ENCODE results near the gene ABLIM1. TPM values are rescaled to one million over a fixed set of nuclear protein-coding genes. Genes with fewer than 3 reads are reported as not detected.

ABLIM1 gene
- total RNA-seq, 1 donor from 2014 or later = 70.0 TPM

DNA sequence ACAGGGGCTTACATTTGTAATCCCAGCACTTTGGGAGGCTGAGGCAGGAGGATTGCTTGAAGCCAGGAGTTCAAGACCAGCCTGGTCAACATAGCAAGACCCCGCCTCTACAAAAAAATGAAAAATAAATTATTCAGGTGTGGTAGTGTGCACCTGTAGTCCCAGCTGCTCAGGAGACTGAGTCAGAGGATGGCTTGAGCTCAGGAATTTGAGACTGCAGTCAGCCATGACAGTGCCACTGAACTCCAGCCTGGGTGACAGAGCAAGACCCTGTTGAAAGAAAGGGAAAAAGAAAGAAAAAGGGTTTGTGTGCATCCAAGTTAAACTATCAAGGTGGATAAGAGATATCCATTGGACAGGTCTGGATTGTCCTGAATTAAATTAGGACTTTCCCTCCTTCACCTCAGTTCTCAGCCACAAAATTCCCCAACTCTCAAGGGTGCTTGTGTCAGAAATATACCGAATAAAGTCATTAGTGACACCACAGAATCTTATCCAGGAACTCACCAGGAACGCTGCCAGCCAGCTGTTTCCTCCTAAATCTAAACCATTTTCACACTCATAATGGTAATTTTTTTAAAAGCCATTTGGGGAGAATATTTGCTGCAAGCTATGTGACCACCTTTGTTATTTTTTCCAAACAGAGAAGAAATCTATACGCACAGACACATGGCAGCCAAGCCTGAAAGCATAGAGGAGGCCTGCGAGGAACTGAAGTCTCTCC lies 265.8 kb downstream of the ABLIM1 start:
- H3K27me3 Mint-ChIP-seq (ENCODE audit: low read depth, unreplicated experiment) = no peaks in the 10 kb centered on the region
- no peaks in the 10 kb centered on the region for H4K20me1 ChIP-seq (ENCODE audit: insufficient read depth, low read length)
- no peak for DNase-seq (ENCODE audit: low read depth)
- peaks cover 53% of the 10 kb centered on the region for H3K4me1 Mint-ChIP-seq (ENCODE audit: low read depth, unreplicated experiment)
- TF ChIP-seq, protein P1, sequence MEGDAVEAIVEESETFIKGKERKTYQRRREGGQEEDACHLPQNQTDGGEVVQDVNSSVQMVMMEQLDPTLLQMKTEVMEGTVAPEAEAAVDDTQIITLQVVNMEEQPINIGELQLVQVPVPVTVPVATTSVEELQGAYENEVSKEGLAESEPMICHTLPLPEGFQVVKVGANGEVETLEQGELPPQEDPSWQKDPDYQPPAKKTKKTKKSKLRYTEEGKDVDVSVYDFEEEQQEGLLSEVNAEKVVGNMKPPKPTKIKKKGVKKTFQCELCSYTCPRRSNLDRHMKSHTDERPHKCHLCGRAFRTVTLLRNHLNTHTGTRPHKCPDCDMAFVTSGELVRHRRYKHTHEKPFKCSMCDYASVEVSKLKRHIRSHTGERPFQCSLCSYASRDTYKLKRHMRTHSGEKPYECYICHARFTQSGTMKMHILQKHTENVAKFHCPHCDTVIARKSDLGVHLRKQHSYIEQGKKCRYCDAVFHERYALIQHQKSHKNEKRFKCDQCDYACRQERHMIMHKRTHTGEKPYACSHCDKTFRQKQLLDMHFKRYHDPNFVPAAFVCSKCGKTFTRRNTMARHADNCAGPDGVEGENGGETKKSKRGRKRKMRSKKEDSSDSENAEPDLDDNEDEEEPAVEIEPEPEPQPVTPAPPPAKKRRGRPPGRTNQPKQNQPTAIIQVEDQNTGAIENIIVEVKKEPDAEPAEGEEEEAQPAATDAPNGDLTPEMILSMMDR (IDR thresholded peaks at IDR 0.05; ENCODE audit: insufficient read depth, low read depth, low read length) = no peak
- no peak for TF ChIP-seq EZH2 (IDR thresholded peaks at IDR 0.05; ENCODE audit: insufficient read depth, low read length)
- H3K27me3 ChIP-seq (ENCODE audit: insufficient read depth, low read length) = no peaks in the 10 kb centered on the region
- H3K27ac Mint-ChIP-seq (ENCODE audit: unreplicated experiment) = no peak overlapping the region
- H3K4me2 ChIP-seq (ENCODE audit: low read length) = no peak overlapping the region
- peaks cover 12% of the 10 kb centered on the region for H3K36me3 Mint-ChIP-seq (ENCODE audit: low read depth, unreplicated experiment)
- H3K9ac ChIP-seq (ENCODE audit: low read length) = no peak overlapping the region
- no peak overlapping the region for H3K4me3 Mint-ChIP-seq (ENCODE audit: unreplicated experiment)
- H3K9me3 Mint-ChIP-seq (ENCODE audit: unreplicated experiment) = peaks cover 4% of the 10 kb centered on the region
- no peaks in the 10 kb centered on the region for H3K79me2 ChIP-seq (ENCODE audit: insufficient read depth, low read length)
- no peaks in the 10 kb centered on the region for H3K9me3 ChIP-seq (ENCODE audit: insufficient read depth, low read depth, low read length)
- H3K27ac ChIP-seq (ENCODE audit: low read depth, low read length) = no peak overlapping the region
- H3K4me1 ChIP-seq (ENCODE audit: insufficient read depth, low read length) = peaks cover 32% of the 10 kb centered on the region
- H3K4me3 ChIP-seq (ENCODE audit: insufficient read depth, low read depth, low read length) = no peak overlapping the region
- H2AFZ ChIP-seq (ENCODE audit: low read depth, low read length) = no peak overlapping the region
- H3K36me3 ChIP-seq (ENCODE audit: insufficient read depth, low read length) = no peaks in the 10 kb centered on the region
- FAIRE-seq = no peak

- no peak overlapping the region for H3K4me3 ChIP-seq (ENCODE audit: insufficient read depth, low read depth, low read length)
- H3K79me2 ChIP-seq (ENCODE audit: insufficient read depth, low read length) = no peaks in the 10 kb centered on the region
- H3K27me3 ChIP-seq (ENCODE audit: insufficient read depth, low read length) = no peaks in the 10 kb centered on the region
- no peak overlapping the region for H3K4me2 ChIP-seq (ENCODE audit: low read length)
- TF ChIP-seq EZH2 (IDR thresholded peaks at IDR 0.05; ENCODE audit: insufficient read depth, low read length) = no peak
- no peaks in the 10 kb centered on the region for H3K36me3 ChIP-seq (ENCODE audit: insufficient read depth, low read length)
- Mint-ChIP-seq H3K27ac (ENCODE audit: unreplicated experiment) (no peak overlapping the region), H3K9me3 (ENCODE audit: unreplicated experiment) (peaks cover 4% of the 10 kb centered on the region), H3K4me3 (ENCODE audit: unreplicated experiment) (no peak overlapping the region), H3K27me3 (ENCODE audit: low read depth, unreplicated experiment) (no peaks in the 10 kb centered on the region), H3K36me3 (ENCODE audit: low read depth, unreplicated experiment) (peaks cover 12% of the 10 kb centered on the region), H3K4me1 (ENCODE audit: low read depth, unreplicated experiment) (peaks cover 50% of the 10 kb centered on the region)
- H4K20me1 ChIP-seq (ENCODE audit: insufficient read depth, low read length) = no peaks in the 10 kb centered on the region
- H3K4me1 ChIP-seq (ENCODE audit: insufficient read depth, low read length) = peaks cover 32% of the 10 kb centered on the region
- H3K9me3 ChIP-seq (ENCODE audit: insufficient read depth, low read depth, low read length) = no peaks in the 10 kb centered on the region
- no peak overlapping the region for H2AFZ ChIP-seq (ENCODE audit: low read depth, low read length)
- no peak overlapping the region for H3K27ac ChIP-seq (ENCODE audit: low read depth, low read length)
- DNase-seq (ENCODE audit: low read depth) = no peak
- H3K9ac ChIP-seq (ENCODE audit: low read length) = no peak overlapping the region
- FAIRE-seq = no peak
These were observed 266.5 kb downstream of the ABLIM1 start for GRCh38 chr10:114391599-114391998.

GRCh38 chr10:114389426-114389825 lies 268.6 kb downstream of the ABLIM1 start:
- no peak for FAIRE-seq
- TF ChIP-seq, protein P1 (IDR thresholded peaks at IDR 0.05; ENCODE audit: insufficient read depth, low read depth, low read length) = no peak
- no peak for TF ChIP-seq EZH2 (IDR thresholded peaks at IDR 0.05; ENCODE audit: insufficient read depth, low read length)
- Histone ChIP-seq H3K79me2 (ENCODE audit: insufficient read depth, low read length) (no peaks in the 10 kb centered on the region), H4K20me1 (ENCODE audit: insufficient read depth, low read length) (no peaks in the 10 kb centered on the region), H3K27ac (ENCODE audit: low read depth, low read length) (no peak overlapping the region), H3K27me3 (ENCODE audit: insufficient read depth, low read length) (no peaks in the 10 kb centered on the region), H2AFZ (ENCODE audit: low read depth, low read length) (no peak overlapping the region), H3K9me3 (ENCODE audit: insufficient read depth, low read depth, low read length) (no peaks in the 10 kb centered on the region), H3K4me3 (ENCODE audit: insufficient read depth, low read depth, low read length) (no peak overlapping the region), H3K36me3 (ENCODE audit: insufficient read depth, low read length) (no peaks in the 10 kb centered on the region), H3K4me1 (ENCODE audit: insufficient read depth, low read length) (peaks cover 32% of the 10 kb centered on the region), H3K4me2 (ENCODE audit: low read length) (peak overlapping the region; percentile 53), H3K9ac (ENCODE audit: low read length) (no peak overlapping the region)
- no peak overlapping the region for H3K4me3 Mint-ChIP-seq (ENCODE audit: unreplicated experiment)
- DNase-seq (ENCODE audit: low read depth) = peak; percentile 82
- peaks cover 47% of the 10 kb centered on the region for H3K4me1 Mint-ChIP-seq (ENCODE audit: low read depth, unreplicated experiment)
- H3K27me3 Mint-ChIP-seq (ENCODE audit: low read depth, unreplicated experiment) = no peaks in the 10 kb centered on the region
- H3K9me3 Mint-ChIP-seq (ENCODE audit: unreplicated experiment) = peaks cover 4% of the 10 kb centered on the region
- H3K36me3 Mint-ChIP-seq (ENCODE audit: low read depth, unreplicated experiment) = peaks cover 6% of the 10 kb centered on the region
- H3K27ac Mint-ChIP-seq (ENCODE audit: unreplicated experiment) = peak overlapping the region; percentile 0
